DMS79 (cell line): ENCODE data around the gene GLT6D1.

ENCODE experiments used
- DNase-seq: peaks from one replicate; lab custom pipeline; 2025; lab: John Stamatoyannopoulos, UW

Gene GLT6D1

DNA sequence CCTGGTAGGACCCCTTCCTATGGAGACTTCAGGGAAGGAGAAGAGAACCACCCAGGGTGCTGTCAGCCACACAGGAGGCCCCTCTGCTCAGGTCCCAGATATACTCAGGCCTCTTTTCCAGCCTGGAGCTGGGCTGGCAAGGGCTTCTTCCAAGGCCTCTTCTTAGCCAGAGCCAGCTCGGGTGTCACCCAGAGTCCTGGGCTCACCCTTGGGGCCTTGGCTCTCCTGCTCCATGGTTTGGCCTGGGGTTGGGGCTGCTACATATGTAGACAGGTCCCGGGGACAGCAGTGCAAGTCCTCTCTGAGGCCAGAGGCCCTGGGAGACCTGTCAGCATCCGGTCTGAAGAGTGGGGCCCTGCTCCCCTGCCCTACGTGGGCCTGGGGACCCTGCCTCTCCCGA, 55.0 kb downstream of the GLT6D1 start:
- DNase-seq, result no peak

DNA sequence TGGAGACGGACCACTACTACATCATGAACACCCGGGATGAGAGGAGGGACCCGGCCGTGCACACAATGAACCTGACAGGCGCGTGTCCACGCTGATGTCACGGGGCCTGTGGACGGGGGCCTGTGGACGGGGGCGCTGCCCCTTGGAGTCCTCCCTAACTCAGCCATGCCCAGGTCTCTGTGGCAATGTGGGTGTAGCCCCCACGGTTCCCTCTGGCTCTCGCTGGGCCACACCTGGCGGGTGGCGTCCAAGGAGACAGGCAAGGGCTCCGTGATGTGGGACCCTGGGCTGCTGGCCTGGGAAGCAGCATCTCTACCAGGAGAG, 55.7 kb downstream of the GLT6D1 start:
- no peak for DNase-seq

DNA sequence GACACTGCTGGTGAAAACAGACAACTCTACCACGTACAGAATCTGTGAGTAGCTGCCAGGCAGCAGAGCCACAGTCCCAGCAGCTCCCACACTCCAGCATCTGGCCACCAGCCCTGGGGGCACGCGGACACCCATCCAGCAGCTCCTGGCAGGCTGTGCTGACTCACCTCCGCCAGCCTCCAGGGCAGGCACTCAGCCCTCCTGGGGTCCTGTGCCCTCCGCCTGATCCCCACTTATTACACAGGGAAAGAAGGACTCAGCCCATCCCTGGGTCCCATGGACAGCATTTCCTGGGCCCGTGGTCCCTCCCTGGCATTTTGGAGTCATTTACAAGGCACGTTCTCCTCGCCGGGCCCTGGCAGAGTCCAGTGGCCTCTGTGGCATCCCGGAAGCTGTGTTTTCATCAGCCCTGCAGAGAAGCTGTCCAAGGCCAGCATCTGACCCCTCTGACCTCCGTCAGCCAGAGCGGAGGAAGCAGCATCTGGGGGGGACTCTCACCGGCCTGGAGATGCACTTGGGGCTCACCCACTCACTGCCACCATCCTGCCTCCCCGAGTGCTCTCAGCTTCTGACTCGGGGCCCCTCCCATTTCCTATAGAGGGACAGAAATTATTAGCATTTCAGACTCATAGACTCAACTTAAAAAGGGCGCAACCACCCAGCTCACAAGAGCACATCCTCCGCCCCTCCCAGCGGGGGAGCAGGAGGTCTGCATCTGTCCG, 56.2 kb downstream of the GLT6D1 start:
- DNase-seq, result no peak

DNA sequence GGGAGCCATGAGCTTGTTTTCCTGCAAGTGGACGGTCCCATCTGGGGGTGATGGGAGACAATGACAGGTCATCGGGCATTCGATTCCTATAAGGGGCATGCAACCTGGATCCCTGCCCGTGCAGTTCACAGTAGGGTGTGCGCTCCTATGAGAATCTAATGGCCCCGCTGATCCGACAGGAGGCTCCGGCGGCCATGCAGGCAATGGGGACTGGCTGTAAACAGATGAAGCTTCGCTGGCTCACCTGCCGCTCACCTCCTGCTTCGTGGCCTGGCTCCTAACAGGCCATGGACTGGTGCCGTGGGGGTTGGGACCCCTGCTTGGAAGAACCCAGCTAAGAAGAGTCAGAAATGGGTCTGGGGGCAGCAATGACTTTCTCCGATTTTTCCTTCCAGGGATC, 56.8 kb downstream of the GLT6D1 start:
- no peak for DNase-seq

DNA sequence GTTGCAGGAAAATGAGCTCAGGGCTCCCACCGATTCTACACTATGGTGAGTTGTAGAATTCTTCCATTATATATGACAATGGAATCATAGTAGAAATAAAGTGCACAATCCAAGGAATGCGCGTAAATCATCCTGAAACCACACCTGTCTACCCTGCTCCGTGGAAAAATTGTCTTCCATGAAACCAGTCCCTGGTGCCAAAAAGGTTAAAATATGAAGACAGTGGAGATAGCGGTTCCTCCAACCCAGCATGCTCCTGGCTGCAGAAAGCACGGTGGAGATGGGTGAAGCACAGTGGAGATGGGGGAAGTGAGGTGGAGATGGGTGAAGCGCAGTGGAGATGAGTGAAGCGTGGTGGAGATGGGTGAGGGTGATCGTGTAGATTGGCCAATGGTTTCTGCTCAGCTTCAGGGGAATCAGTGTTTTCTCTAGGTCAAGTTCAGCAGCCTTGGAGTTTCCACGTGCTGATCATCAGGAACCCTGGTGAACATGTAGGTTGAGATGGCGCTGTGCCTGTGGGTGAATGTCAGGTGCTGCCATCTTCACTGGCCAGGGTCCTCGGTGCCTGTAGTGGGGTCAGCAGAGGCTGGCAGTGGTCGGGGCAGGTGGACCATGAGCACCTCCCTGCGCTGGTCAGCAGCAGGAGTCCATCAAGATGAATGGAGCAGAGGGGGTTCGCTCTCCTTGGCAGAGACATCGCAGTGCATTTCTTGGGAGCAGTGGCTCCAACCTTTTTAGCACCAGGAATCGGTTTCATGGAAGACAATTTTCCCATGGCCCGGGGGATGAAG, 57.5 kb downstream of the GLT6D1 start:
- no peak for DNase-seq

DNA sequence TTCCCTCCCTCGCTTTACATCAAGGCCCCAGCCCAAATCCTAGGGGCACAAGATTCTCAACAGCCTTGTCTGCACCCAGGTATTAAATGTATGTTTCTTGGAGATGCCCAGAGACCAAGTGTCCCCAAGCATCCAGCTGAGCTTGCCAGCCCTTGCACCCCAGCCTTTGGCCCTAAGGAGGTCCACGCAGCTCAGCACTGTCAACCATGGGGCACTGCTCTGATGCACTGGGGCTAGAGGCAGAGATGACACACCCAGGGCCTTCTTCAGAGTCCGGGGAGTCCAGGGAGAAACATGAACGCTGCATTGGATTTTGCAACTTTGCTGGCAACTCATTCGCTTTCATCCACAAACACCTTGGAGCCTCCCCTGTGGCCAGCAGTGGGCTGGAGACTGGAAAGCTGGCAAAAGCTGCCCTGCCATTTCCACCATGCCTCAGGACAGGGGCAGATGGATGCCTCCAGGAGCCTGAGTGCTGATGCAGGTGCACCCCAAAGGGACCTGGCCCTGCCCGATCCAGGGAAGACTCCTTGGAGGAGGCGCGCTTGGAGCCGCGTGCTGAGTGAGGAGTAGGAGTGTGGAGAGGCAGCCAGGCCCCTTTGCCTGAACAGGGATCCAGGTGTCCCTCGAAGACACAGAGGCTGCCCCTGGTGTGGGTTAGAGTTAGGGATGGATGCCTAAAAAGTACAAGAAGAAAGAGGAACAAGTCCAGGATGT, 58.5 kb downstream of the GLT6D1 start:
- DNase-seq, result no peak

DNA sequence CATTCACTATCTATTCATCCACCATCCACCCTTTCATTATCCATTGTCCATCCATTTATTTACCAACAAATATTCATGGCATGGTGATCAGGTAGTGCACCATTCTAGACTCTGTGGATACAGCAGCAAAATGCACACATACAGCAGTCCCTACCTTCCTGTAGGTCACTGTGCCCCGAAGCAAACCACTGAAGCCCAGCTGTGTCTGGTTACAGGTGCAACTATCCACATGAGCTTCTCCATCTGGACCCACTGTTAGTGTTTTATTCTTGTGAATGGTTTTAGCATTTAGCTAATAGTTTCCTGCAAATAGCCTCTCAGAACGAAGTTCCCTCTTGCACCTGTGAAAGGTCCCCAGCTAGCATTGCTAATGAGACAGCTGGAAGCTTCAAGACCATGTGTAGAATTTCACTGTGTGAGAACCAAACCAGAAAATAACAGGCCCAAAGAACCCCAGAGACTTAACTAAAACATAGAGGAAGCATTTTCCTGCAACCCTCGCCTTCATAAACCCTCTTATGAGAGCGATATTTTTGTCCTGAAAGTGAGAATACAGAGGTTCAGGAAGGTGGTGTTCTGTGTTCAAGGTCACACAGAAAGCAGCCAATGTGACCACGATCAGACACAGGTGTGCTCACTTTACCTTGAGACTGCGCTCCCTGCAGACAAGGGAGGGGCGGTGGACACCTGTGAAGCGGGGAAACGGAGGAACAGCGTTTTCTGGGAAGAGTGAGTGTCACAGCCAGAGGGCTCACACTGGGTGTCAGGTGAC, 59.3 kb downstream of the GLT6D1 start:
- no peak for DNase-seq

DNA sequence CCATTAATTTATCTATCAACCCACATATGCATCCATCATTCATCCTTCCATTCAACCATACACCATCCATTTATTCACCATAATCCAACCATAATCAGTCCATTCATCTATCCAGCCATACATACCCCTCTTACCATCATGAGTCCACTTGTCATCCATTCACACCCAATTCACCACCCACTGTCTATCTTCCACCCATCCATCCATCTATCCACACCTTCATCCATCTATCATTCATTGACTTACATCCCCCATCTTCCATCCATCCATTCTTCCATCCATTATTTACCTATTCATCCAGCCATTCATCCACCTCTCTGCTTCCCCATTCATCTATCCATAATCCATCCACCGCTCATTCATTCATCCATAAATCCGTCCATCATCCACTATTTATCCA, 60.0 kb downstream of the GLT6D1 start:
- DNase-seq, result no peak

DNA sequence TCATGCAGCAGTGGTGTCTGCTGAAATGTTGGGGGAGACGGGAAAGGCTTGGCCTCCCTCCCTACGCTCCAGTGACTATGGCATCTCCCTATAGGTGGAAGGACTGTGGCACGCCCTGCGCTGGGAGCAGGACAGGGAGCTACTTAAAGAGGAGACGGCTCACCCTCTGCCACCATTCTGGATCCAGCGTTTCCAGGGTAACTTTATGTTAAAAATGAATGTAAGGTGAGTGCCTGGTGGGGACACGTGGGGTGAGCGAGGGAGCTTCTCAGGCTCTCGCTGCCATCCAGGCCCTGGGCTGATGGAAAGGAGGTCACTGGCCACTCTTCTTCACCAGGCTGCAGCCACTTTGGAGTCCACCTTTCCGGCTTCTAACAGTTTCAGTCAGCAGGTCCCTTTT, 62.1 kb downstream of the GLT6D1 start:
- DNase-seq, result no peak

DNA sequence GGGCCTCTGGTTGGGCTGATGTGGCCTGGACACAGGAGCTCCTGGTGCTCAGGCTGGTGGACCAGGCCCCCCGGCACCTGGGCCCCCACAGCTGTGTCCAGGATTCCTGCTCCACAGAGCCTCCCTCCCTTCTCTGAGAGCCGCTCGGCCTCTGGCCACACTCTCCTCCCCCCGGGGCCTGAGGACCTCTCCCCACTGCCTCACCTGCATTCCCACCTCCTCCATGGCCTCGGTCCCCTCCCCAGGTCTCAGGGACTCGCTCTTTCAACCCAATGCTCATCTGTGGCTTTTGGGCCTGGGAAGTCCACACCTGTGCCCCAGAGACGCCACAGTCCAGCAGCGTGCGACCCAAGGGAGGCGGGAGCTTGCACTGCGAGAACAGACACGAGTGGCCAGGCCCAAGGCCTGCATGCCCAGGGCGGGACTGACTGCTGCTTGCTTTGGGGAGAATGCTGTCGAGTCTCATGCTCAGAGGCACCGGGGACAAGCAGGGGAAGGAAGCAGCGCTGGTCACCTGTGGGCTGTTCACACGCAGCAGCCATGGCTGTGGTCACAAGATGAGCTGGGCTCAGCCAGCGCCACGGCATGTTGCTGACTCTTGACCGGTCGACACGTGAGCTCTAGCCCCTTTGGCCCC, 63.2 kb downstream of the GLT6D1 start:
- DNase-seq, result no peak

DNA sequence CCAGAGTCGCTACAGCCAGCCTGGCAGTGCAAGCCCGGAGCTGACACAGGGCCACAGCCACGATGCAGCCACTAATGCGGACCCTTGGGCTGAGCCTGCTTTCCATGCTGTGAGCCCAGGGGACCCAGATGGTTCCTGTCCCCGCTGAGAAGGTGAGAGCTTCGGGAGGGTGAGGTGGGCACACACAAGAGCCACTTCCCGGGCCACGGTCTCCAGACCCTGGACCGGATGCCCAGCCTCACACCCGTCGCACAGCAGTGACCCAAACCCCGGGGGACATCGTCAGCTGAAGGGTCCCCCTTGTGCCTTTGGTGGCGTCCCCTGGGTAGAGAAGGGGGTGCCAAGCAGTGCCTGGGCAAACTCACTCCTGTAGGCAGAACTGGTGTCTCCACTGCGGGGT, 64.4 kb downstream of the GLT6D1 start:
- DNase-seq, result no peak

DNA sequence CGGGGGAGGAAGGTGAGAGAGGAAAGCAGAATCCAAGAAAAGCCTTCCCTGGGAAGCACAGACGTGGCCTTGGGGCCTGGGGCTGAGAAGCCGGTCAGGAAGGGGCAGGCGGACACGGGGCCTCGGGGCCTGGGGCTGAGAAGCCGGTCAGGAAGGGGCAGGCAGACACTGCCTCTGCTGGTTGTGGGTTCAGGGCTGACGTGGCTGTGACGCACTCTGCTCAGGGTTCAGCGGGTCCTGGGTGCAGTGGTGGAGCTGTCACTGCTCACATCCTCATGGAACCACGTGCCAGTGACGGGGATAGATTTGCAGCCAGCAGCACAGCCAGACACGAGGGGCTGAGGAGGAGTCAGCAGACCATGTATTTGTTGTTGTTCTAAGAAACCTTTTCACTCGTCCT, 65.0 kb downstream of the GLT6D1 start:
- no peak for DNase-seq
